GM12878 (cell line): ENCODE data around the gene GALNT9. TPM values are rescaled to one million over a fixed set of nuclear protein-coding genes. Genes with fewer than 3 reads are reported as not detected.

Source experiments
- ATAC-seq: fragments of 200-7000 bp; cut with Tn5 transposase; 3 replicates; pipeline ENCODE4 v1.9.1; 2020; ENCODE audit warnings: mild to moderate bottlenecking, moderate library complexity
- BruUV-seq: library from RNA; stranded (reverse); fragments of 400-500 nt; replicated peaks from 2 replicates; lab custom pipeline; 2021; lab: Mats Ljungman, UMichigan
- CTCF ChIA-PET: fragments of 300-600 bp; sonication (Branson Sonifier 250); formaldehyde crosslinking; extraction: SDS; loops from one replicate; lab custom pipeline; 2021; ENCODE audit warnings: inconsistent platforms; lab: Yijun Ruan, JAX
- POLR2A ChIA-PET: fragments of 350-600 bp; formaldehyde crosslinking; extraction: SDS; loops from one replicate; lab custom pipeline; 2021; ENCODE audit warnings: inconsistent platforms; lab: Charles Lee
- RAD21 ChIA-PET: fragments of 300-600 bp; sonication (Branson Sonifier 250); formaldehyde crosslinking; loops from one replicate; lab custom pipeline; 2023; ENCODE audit warnings: antibody characterized with exemption; ENCODE audit not compliant: unreplicated experiment; lab: Charles Lee
- SMC1A ChIA-PET: fragments of 300-600 bp; sonication (Branson Sonifier 250); formaldehyde crosslinking; loops from one replicate; lab custom pipeline; 2023; ENCODE audit not compliant: unreplicated experiment, uncharacterized antibody; lab: Charles Lee
- DNase-seq: peaks from one replicate; pipeline ENCODE4 v3.0.0-alpha.2; 2011; ENCODE audit warnings: low read depth, low spot score
- FAIRE-seq: peaks from 3 replicates; lab custom pipeline; 2011; peaks lifted over from hg19 to GRCh38; lab: Jason Lieb, UNC
- H2AFZ ChIP-seq: 2 replicates; pipeline ENCODE4 v1.6.0; 2011; ENCODE audit warnings: low read depth, low read length, control low read depth; ENCODE audit not compliant: control insufficient read depth
- H3K27ac ChIP-seq: 2 replicates; pipeline ENCODE4 v1.5.1; 2011; ENCODE audit warnings: control low read depth; ENCODE audit not compliant: control insufficient read depth, insufficient read depth
- H3K27me3 ChIP-seq, 2 experiments: replicated peaks in 1 of 2; 2 replicates each; pipeline versions ENCODE4 v1.6.0 to v1.6.1; 2011; ENCODE audit warnings: low read length in 1 of 2; ENCODE audit not compliant: control insufficient read depth in 2 of 2, insufficient read depth in 2 of 2
- H3K36me3 ChIP-seq, 2 experiments: 2 replicates each; pipeline ENCODE4 v1.5.1; 2011; ENCODE audit warnings: low read length in 1 of 2; ENCODE audit not compliant: control insufficient read depth in 2 of 2, insufficient read depth in 2 of 2
- H3K4me1 ChIP-seq: 2 replicates; pipeline ENCODE4 v1.6.1; 2011; ENCODE audit warnings: mild to moderate bottlenecking, low read length, moderate library complexity, mixed read lengths; ENCODE audit not compliant: control insufficient read depth, insufficient read depth
- H3K4me2 ChIP-seq: 2 replicates; pipeline ENCODE4 v1.6.0; 2011; ENCODE audit warnings: control low read depth; ENCODE audit not compliant: control insufficient read depth, insufficient read depth
- H3K4me3 ChIP-seq: fragments of 200-600 bp; sonication (generic); 2 replicates; pipeline ENCODE4 v1.5.1; 2016
- H3K79me2 ChIP-seq: 2 replicates; pipeline ENCODE4 v1.6.0; 2011; ENCODE audit warnings: low read length; ENCODE audit not compliant: control insufficient read depth, insufficient read depth
- H3K9ac ChIP-seq: 2 replicates; pipeline ENCODE4 v1.8.0; 2011; ENCODE audit warnings: low read length, control low read depth, mixed read lengths; ENCODE audit not compliant: control insufficient read depth, insufficient read depth
- H3K9me3 ChIP-seq: replicated peaks from 3 replicates; pipeline ENCODE4 v1.5.1; 2011; ENCODE audit warnings: mild to moderate bottlenecking, low read length; ENCODE audit not compliant: control insufficient read depth, insufficient read depth
- H4K20me1 ChIP-seq: 2 replicates; pipeline ENCODE4 v1.6.0; 2011; ENCODE audit not compliant: control insufficient read depth, insufficient read depth
- ASH2L ChIP-seq: fragments of 300-600, 200-600 bp; sonication (generic); IDR thresholded peaks from 2 replicates; pipeline ENCODE4 v1.6.1; 2017; ENCODE audit warnings: low read depth, mild to moderate bottlenecking, borderline replicate concordance
- CREB1 ChIP-seq: IDR thresholded peaks from 2 replicates; pipeline ENCODE4 v1.6.1; 2012; ENCODE audit warnings: low read depth, mild to moderate bottlenecking, inconsistent platforms
- CTCF ChIP-seq, 3 experiments: IDR thresholded peaks in 2 of 3; conservative IDR thresholded peaks in 1 of 3; 2 replicates each; pipeline ENCODE4 v1.5.1; 2011; ENCODE audit warnings: low read depth in 3 of 3, low read length in 3 of 3, mild to moderate bottlenecking in 3 of 3, control low read depth in 2 of 3, moderate library complexity in 2 of 3, inconsistent platforms in 1 of 3, mixed read lengths in 1 of 3; ENCODE audit not compliant: control insufficient read depth in 2 of 3, insufficient read depth in 1 of 3; ENCODE audit errors: extremely low read depth in 1 of 3
- FOS ChIP-seq: IDR thresholded peaks from 3 replicates; pipeline ENCODE4 v1.6.1; 2011; ENCODE audit warnings: borderline replicate concordance; ENCODE audit not compliant: insufficient read length; ENCODE audit errors: extremely low read depth
- HCFC1 ChIP-seq: fragments of 150-350 bp; IDR thresholded peaks from 2 replicates; pipeline ENCODE4 v1.6.1; 2014; ENCODE audit warnings: low read length
- LARP7 ChIP-seq: fragments of 450-650 bp; IDR thresholded peaks from 2 replicates; pipeline ENCODE4 v1.6.1; 2017; ENCODE audit warnings: mild to moderate bottlenecking
- MAX ChIP-seq: IDR thresholded peaks from 2 replicates; pipeline ENCODE4 v1.6.1; 2012; ENCODE audit warnings: low read depth, low read length, improper control_type of control experiment
- PAX5 ChIP-seq: IDR thresholded peaks from 2 replicates; pipeline ENCODE4 v1.6.1; 2011; ENCODE audit warnings: low read depth, low read length, borderline replicate concordance
- ZZZ3 ChIP-seq: IDR thresholded peaks from 2 replicates; pipeline ENCODE4 v1.6.1; 2011; ENCODE audit warnings: low read depth; ENCODE audit not compliant: control insufficient read depth, insufficient read length
- WGBS: methylation state at CpG from one replicate; pipeline ENCODE4 v1.1.6; 2016; ENCODE audit warnings: low lambda C conversion rate; ENCODE audit not compliant: insufficient replicate concordance, insufficient coverage; ENCODE audit errors: missing lambda C conversion rate; 5-methylcytosine and 5-hydroxymethylcytosine counted together
- in situ Hi-C: fragments of 300-500 bp; cut with MboI; formaldehyde crosslinking; loops from 9 replicates; pipeline ENCODE4 v1.14.3; 2018; ENCODE audit warnings: mixed read lengths
- intact Hi-C: fragments of 100-400 bp; cut with micrococcal nuclease; formaldehyde crosslinking; loops from one replicate; pipeline ENCODE4 v1.14.2; 2022; ENCODE audit not compliant: unreplicated experiment
- polyA plus RNA-seq, 11 experiments: library from polyadenylated mRNA; depleted of rRNA in 4 of 11; unstranded in 6 of 11; stranded (reverse) in 5 of 11; fragments of >200 nt; fragmentation: Nextera tagmentation in 4 of 11; fragmentation: Illumina TruSeq in 1 of 11; extraction: Ambion mirVana in 4 of 11; extraction: Trizol in 1 of 11; gene quantifications; 1 replicate in 1 of 11; 2 replicates in 10 of 11; pipeline versions ENCODE4 v1.2.1 to v1.2.3, GENCODE V29; 2011 to 2016; ENCODE audit warnings: inconsistent platforms in 2 of 11, missing spikeins in 2 of 11, low read depth in 1 of 11
- total RNA-seq, 4 experiments: library from RNA; depleted of rRNA in 3 of 4; stranded (reverse); fragments of >200 nt in 3 of 4; fragmentation: Illumina TruSeq in 1 of 4; extraction: Trizol in 1 of 4; gene quantifications; 2 replicates each; pipeline versions ENCODE4 v1.2.1 to v1.2.3, GENCODE V29; 2013 to 2021
- TF ChIP-seq, protein P1 (sequence below): IDR thresholded peaks from 2 replicates; pipeline ENCODE4 v1.6.1; 2012; ENCODE audit warnings: low read depth, low read length, improper control_type of control experiment

Gene GALNT9
- total and polyA plus RNA-seq, 10 of the 15 experiments (the other 5 are each of a cell fraction or from before 2014, with no cell fraction given): 0.04 TPM; not detected in 9

- RAD21 ChIA-PET: no interaction called here
- WGBS: 68% methylated on average over 22 of the region's 22 CpGs
- no peak for ATAC-seq
Observed at GRCh38 chr12:132230381-132230780, 99.0 kb downstream of the GALNT9 start.

DNA sequence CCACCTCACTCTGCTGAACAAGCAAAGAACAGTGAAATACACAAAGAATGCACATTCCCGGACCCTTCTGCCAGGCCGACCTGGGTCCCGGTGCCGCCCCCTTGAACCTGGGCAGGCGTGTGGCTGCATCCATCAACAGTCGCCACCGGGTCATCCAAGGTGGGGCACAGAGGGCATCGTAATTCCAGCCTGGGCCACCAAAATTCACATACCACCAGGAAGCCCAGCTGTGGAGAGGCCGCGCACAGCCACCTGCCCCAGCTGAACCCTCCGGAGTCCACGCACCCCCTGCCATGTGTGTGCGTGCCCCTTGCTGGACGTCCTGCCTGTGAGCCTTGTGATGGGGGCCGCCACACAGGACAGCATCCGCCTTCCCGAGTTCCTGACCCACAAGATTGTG, 99.5 kb downstream of the GALNT9 start:
- no peaks in the 10 kb centered on the region; the same call in 1 of the 3 replicates for H3K9me3 ChIP-seq
- no peak overlapping the region for H3K27ac ChIP-seq
- 76% methylated on average over 17 of the region's 17 CpGs for WGBS
- no peak overlapping the region for H2AFZ ChIP-seq
- FAIRE-seq (no peak), DNase-seq (no peak), ATAC-seq (no peak)
- SMC1A ChIA-PET: no interaction called here
- RAD21 ChIA-PET: no interaction called here
- no peaks in the 10 kb centered on the region for H3K36me3 ChIP-seq
- H4K20me1 ChIP-seq: no peaks in the 10 kb centered on the region
- no peaks in the 10 kb centered on the region for H3K4me1 ChIP-seq
- H3K9ac ChIP-seq: no peak overlapping the region
- no peak overlapping the region for H3K4me3 ChIP-seq
- CTCF ChIA-PET: no interaction called here
- BruUV-seq: no TSS peak
- in situ Hi-C loops (no loop called here), intact Hi-C loops (no loop called here)
- H3K79me2 ChIP-seq: no peaks in the 10 kb centered on the region
- POLR2A ChIA-PET: no interaction called here
- no peak overlapping the region for H3K4me2 ChIP-seq
- H3K27me3 ChIP-seq: no peaks in the 10 kb centered on the region
- no peak for TF ChIP-seq ASH2L
- TF ChIP-seq CREB1: no peak
- TF ChIP-seq CTCF (IDR thresholded peaks at IDR 0.05 in 2 of 3, conservative IDR thresholded peaks at IDR 0.05 in 1 of 3; ENCODE audit: control insufficient read depth in 2 of 3, extremely low read depth in 1 of 3, insufficient read depth in 1 of 3, low read depth in 3 of 3, low read length in 3 of 3): no peak
- no peak for TF ChIP-seq ZZZ3
- TF ChIP-seq HCFC1: no peak
- no peak for TF ChIP-seq PAX5
- TF ChIP-seq, protein P1, sequence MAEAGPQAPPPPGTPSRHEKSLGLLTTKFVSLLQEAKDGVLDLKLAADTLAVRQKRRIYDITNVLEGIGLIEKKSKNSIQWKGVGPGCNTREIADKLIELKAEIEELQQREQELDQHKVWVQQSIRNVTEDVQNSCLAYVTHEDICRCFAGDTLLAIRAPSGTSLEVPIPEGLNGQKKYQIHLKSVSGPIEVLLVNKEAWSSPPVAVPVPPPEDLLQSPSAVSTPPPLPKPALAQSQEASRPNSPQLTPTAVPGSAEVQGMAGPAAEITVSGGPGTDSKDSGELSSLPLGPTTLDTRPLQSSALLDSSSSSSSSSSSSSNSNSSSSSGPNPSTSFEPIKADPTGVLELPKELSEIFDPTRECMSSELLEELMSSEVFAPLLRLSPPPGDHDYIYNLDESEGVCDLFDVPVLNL: no peak
- TF ChIP-seq MAX: no peak

More at GRCh38 chr12:132230381-132230780, 99.0 kb downstream of the GALNT9 start:
- POLR2A ChIA-PET: no interaction called here
- Histone ChIP-seq H3K9ac (no peak overlapping the region), H3K4me1 (no peaks in the 10 kb centered on the region), H3K79me2 (no peaks in the 10 kb centered on the region), H2AFZ (no peak overlapping the region), H3K9me3 (no peaks in the 10 kb centered on the region; the same call in 2 of the 3 replicates), H3K36me3 (no peaks in the 10 kb centered on the region), H3K27me3 (no peaks in the 10 kb centered on the region)
- CTCF ChIA-PET: no interaction called here
- SMC1A ChIA-PET: no interaction called here
- FAIRE-seq: no peak
- intact Hi-C loops: no loop called here
- no TSS peak for BruUV-seq
- TF ChIP-seq LARP7 (no peak), FOS (no peak)
- TF ChIP-seq, all 136 proteins: peak for 0
- no peak for DNase-seq
- H4K20me1 ChIP-seq: no peaks in the 10 kb centered on the region
- H3K27ac ChIP-seq: no peak overlapping the region
- no peak overlapping the region for H3K4me3 ChIP-seq
- in situ Hi-C loops: no loop called here
- H3K4me2 ChIP-seq: no peak overlapping the region
